ENCODE data around the gene H6PD.

Gene H6PD

GRCh38 chr1:9284061-9284460 is 49.5 kb downstream of the H6PD start:
- Histone ChIP-seq H3K4me2 (ENCODE audit: low read length) (no peak overlapping the region), H2AFZ (ENCODE audit: low read depth, low read length) (no peak overlapping the region), H3K36me3 (replicated peaks; ENCODE audit: low read depth, low read length) (no peaks in the 10 kb centered on the region), H4K20me1 (ENCODE audit: insufficient read depth, low read length) (no peaks in the 10 kb centered on the region), H3K27ac (ENCODE audit: low read length) (no peak overlapping the region), H3K9ac (ENCODE audit: low read length) (no peak overlapping the region), H3K27me3 (ENCODE audit: low read depth, low read length) (no peaks in the 10 kb centered on the region), H3K79me2 (ENCODE audit: low read length) (no peaks in the 10 kb centered on the region), H3K9me3 (ENCODE audit: insufficient read depth, low read length) (no peaks in the 10 kb centered on the region), H3K4me3 (ENCODE audit: low read length) (no peak overlapping the region), H3K4me1 (ENCODE audit: low read length) (0 out of 2 replicates have a peak, but pooled peaks cover 3% of the 10 kb centered on the region)
- TF ChIP-seq EZH2phosphoT487 (IDR thresholded peaks at IDR 0.05; ENCODE audit: low read depth) (no peak), CTCF (IDR thresholded peaks at IDR 0.05; ENCODE audit: low read depth, low read length) (no peak)

GRCh38 chr1:9286556-9286955 is 52.0 kb downstream of the H6PD start:
- Histone ChIP-seq H3K9ac (ENCODE audit: low read length) (no peak overlapping the region), H3K9me3 (ENCODE audit: insufficient read depth, low read length) (no peaks in the 10 kb centered on the region), H2AFZ (ENCODE audit: low read depth, low read length) (no peak overlapping the region), H3K4me3 (ENCODE audit: low read length) (no peak overlapping the region), H3K4me2 (ENCODE audit: low read length) (no peak overlapping the region), H3K27me3 (ENCODE audit: low read depth, low read length) (no peaks in the 10 kb centered on the region), H3K79me2 (ENCODE audit: low read length) (no peaks in the 10 kb centered on the region), H3K27ac (ENCODE audit: low read length) (no peak overlapping the region), H3K4me1 (ENCODE audit: low read length) (no peaks in the 10 kb centered on the region), H4K20me1 (ENCODE audit: insufficient read depth, low read length) (no peaks in the 10 kb centered on the region), H3K36me3 (replicated peaks; ENCODE audit: low read depth, low read length) (no peaks in the 10 kb centered on the region)
- TF ChIP-seq EZH2phosphoT487 (IDR thresholded peaks at IDR 0.05; ENCODE audit: low read depth) (no peak), CTCF (IDR thresholded peaks at IDR 0.05; ENCODE audit: low read depth, low read length) (no peak)

GRCh38 chr1:9289090-9289534 is 54.5 kb downstream of the H6PD start:
- H4K20me1 ChIP-seq (ENCODE audit: insufficient read depth, low read length) = no peaks in the 10 kb centered on the region
- no peaks in the 10 kb centered on the region for H3K79me2 ChIP-seq (ENCODE audit: low read length)
- no peak overlapping the region for H3K27ac ChIP-seq (ENCODE audit: low read length)
- H3K36me3 ChIP-seq (replicated peaks; ENCODE audit: low read depth, low read length) = no peaks in the 10 kb centered on the region
- peaks cover 8% of the 10 kb centered on the region for H3K27me3 ChIP-seq (ENCODE audit: low read depth, low read length)
- no peaks in the 10 kb centered on the region for H3K4me1 ChIP-seq (ENCODE audit: low read length)
- no peak overlapping the region for H3K9ac ChIP-seq (ENCODE audit: low read length)
- no peak overlapping the region for H3K4me2 ChIP-seq (ENCODE audit: low read length)
- H3K9me3 ChIP-seq (ENCODE audit: insufficient read depth, low read length) = no peaks in the 10 kb centered on the region
- no peak overlapping the region for H3K4me3 ChIP-seq (ENCODE audit: low read length)
- H2AFZ ChIP-seq (ENCODE audit: low read depth, low read length) = no peak overlapping the region
- TF ChIP-seq CTCF (IDR thresholded peaks at IDR 0.05; ENCODE audit: low read depth, low read length) = peak; percentile 85
- no peak for TF ChIP-seq EZH2phosphoT487 (IDR thresholded peaks at IDR 0.05; ENCODE audit: low read depth)

GRCh38 chr1:9289711-9290485 is 55.3 kb downstream of the H6PD start:
- Histone ChIP-seq H3K4me3 (ENCODE audit: low read length) (no peak overlapping the region), H3K4me1 (ENCODE audit: low read length) (no peaks in the 10 kb centered on the region), H3K4me2 (ENCODE audit: low read length) (no peak overlapping the region), H3K36me3 (replicated peaks; ENCODE audit: low read depth, low read length) (no peaks in the 10 kb centered on the region), H4K20me1 (ENCODE audit: insufficient read depth, low read length) (no peaks in the 10 kb centered on the region), H3K9me3 (ENCODE audit: insufficient read depth, low read length) (no peaks in the 10 kb centered on the region), H3K27ac (ENCODE audit: low read length) (no peak overlapping the region), H3K27me3 (ENCODE audit: low read depth, low read length) (peaks cover 16% of the 10 kb centered on the region), H2AFZ (ENCODE audit: low read depth, low read length) (no peak overlapping the region), H3K9ac (ENCODE audit: low read length) (no peak overlapping the region), H3K79me2 (ENCODE audit: low read length) (no peaks in the 10 kb centered on the region)
- no peak for TF ChIP-seq EZH2phosphoT487 (IDR thresholded peaks at IDR 0.05; ENCODE audit: low read depth)
- TF ChIP-seq CTCF (IDR thresholded peaks at IDR 0.05; ENCODE audit: low read depth, low read length) = no peak
